T-helper 2 cell treated with Interferon-gamma antibody and Interleukin-4, amounts not matched to agents 5 μg/mL and 100 μg/mL, for 36 hours (primary cell): ENCODE measurements around the gene WNT5A.
"Not testable (repeated sequence)": the region's sequence is repeated elsewhere in the genome, so short reads cannot be mapped to it uniquely, and the experiment has no call there.

Experiments used
- DNase-seq: peaks from one replicate; pipeline ENCODE4 v3.0.0; 2021; ENCODE audit warnings: low spot score
- H3K27ac Mint-ChIP-seq: one replicate; pipeline ENCODE4 v1.8.0; 2021; ENCODE audit warnings: mild to moderate bottlenecking, mixed read lengths
- H3K27me3 Mint-ChIP-seq: one replicate; pipeline ENCODE4 v1.8.0; 2021; ENCODE audit warnings: low read depth, mixed read lengths
- H3K36me3 Mint-ChIP-seq: one replicate; pipeline ENCODE4 v1.8.0; 2021; ENCODE audit warnings: low read depth, mixed read lengths
- H3K4me1 Mint-ChIP-seq: one replicate; pipeline ENCODE4 v1.8.0; 2021; ENCODE audit warnings: low read depth, mixed read lengths
- H3K4me3 Mint-ChIP-seq: one replicate; pipeline ENCODE4 v1.8.0; 2022; ENCODE audit warnings: mild to moderate bottlenecking, moderate library complexity, mixed read lengths
- H3K9me3 Mint-ChIP-seq: one replicate; pipeline ENCODE4 v1.8.0; 2021; ENCODE audit warnings: mixed read lengths

WNT5A gene

GRCh38 chr3:55516392-55517030 is 29.4 kb upstream of the WNT5A start:
- H3K4me1 Mint-ChIP-seq, result no peaks in the 10 kb centered on the region
- H3K27ac Mint-ChIP-seq, result no peak overlapping the region
- H3K27me3 Mint-ChIP-seq, result no peaks in the 10 kb centered on the region
- DNase-seq, result no peak
- H3K9me3 Mint-ChIP-seq, result no peaks in the 10 kb centered on the region
- no peak overlapping the region for H3K4me3 Mint-ChIP-seq
- no peaks in the 10 kb centered on the region for H3K36me3 Mint-ChIP-seq

- Mint-ChIP-seq H3K27me3 (no peaks in the 10 kb centered on the region), H3K4me3 (no peak overlapping the region), H3K27ac (no peak overlapping the region)
Observed at GRCh38 chr3:55515550-55516246, 28.6 kb upstream of the WNT5A start.

GRCh38 chr3:55514962-55515361 is 27.9 kb upstream of the WNT5A start:
- no peak overlapping the region for H3K4me3 Mint-ChIP-seq
- H3K27ac Mint-ChIP-seq, result no peak overlapping the region
- H3K9me3 Mint-ChIP-seq, result no peaks in the 10 kb centered on the region
- no peaks in the 10 kb centered on the region for H3K27me3 Mint-ChIP-seq
- no peaks in the 10 kb centered on the region for H3K4me1 Mint-ChIP-seq
- DNase-seq, result no peak
- H3K36me3 Mint-ChIP-seq, result no peaks in the 10 kb centered on the region

More at GRCh38 chr3:55515550-55516246, 28.6 kb upstream of the WNT5A start:
- no peak for DNase-seq
- Mint-ChIP-seq H3K9me3 (no peaks in the 10 kb centered on the region), H3K4me1 (no peaks in the 10 kb centered on the region), H3K36me3 (no peaks in the 10 kb centered on the region)

GRCh38 chr3:55512571-55513343 is 25.7 kb upstream of the WNT5A start:
- no peaks in the 10 kb centered on the region for H3K9me3 Mint-ChIP-seq
- H3K4me1 Mint-ChIP-seq, result no peaks in the 10 kb centered on the region
- DNase-seq, result no peak
- no peaks in the 10 kb centered on the region for H3K36me3 Mint-ChIP-seq
- H3K27ac Mint-ChIP-seq, result no peak overlapping the region
- no peaks in the 10 kb centered on the region for H3K27me3 Mint-ChIP-seq
- H3K4me3 Mint-ChIP-seq, result no peak overlapping the region

- Mint-ChIP-seq H3K4me3 (no peak overlapping the region), H3K27ac (no peak overlapping the region)
Observed at GRCh38 chr3:55511895-55512570, 24.9 kb upstream of the WNT5A start.

GRCh38 chr3:55508335-55508734 is 21.2 kb upstream of the WNT5A start:
- Mint-ChIP-seq H3K4me3 (no peak overlapping the region), H3K4me1 (no peaks in the 10 kb centered on the region), H3K27ac (no peak overlapping the region), H3K9me3 (no peaks in the 10 kb centered on the region), H3K36me3 (no peaks in the 10 kb centered on the region), H3K27me3 (peaks cover 3% of the 10 kb centered on the region)
- no peak for DNase-seq

More at GRCh38 chr3:55511895-55512570, 24.9 kb upstream of the WNT5A start:
- Mint-ChIP-seq H3K36me3 (no peaks in the 10 kb centered on the region), H3K4me1 (no peaks in the 10 kb centered on the region), H3K9me3 (no peaks in the 10 kb centered on the region), H3K27me3 (peaks cover 3% of the 10 kb centered on the region)
- no peak for DNase-seq

GRCh38 chr3:55507808-55508207 is 20.7 kb upstream of the WNT5A start:
- Mint-ChIP-seq H3K27ac (no peak overlapping the region), H3K27me3 (peaks cover 3% of the 10 kb centered on the region), H3K4me1 (no peaks in the 10 kb centered on the region), H3K36me3 (no peaks in the 10 kb centered on the region), H3K9me3 (no peaks in the 10 kb centered on the region), H3K4me3 (no peak overlapping the region)
- DNase-seq, result no peak

- Mint-ChIP-seq H3K36me3 (no peaks in the 10 kb centered on the region), H3K9me3 (no peaks in the 10 kb centered on the region), H3K27ac (no peak overlapping the region), H3K27me3 (peaks cover 3% of the 10 kb centered on the region), H3K4me3 (no peak overlapping the region), H3K4me1 (no peaks in the 10 kb centered on the region)
- no peak for DNase-seq
Observed at GRCh38 chr3:55505776-55506175, 18.7 kb upstream of the WNT5A start.

GRCh38 chr3:55505102-55505501 is 18.0 kb upstream of the WNT5A start:
- not testable (repeated sequence) for H3K4me3 Mint-ChIP-seq, H3K27ac Mint-ChIP-seq, H3K27me3 Mint-ChIP-seq, H3K4me1 Mint-ChIP-seq, H3K9me3 Mint-ChIP-seq, DNase-seq, H3K36me3 Mint-ChIP-seq

GRCh38 chr3:55501905-55502304 is 14.8 kb upstream of the WNT5A start:
- DNase-seq, result no peak
- Mint-ChIP-seq H3K27ac (no peak overlapping the region), H3K36me3 (no peaks in the 10 kb centered on the region), H3K4me1 (no peaks in the 10 kb centered on the region), H3K27me3 (peaks cover 3% of the 10 kb centered on the region), H3K9me3 (no peaks in the 10 kb centered on the region), H3K4me3 (no peak overlapping the region)

GRCh38 chr3:55500555-55501330 is 13.6 kb upstream of the WNT5A start:
- Mint-ChIP-seq H3K4me1 (no peaks in the 10 kb centered on the region), H3K27me3 (peaks cover 5% of the 10 kb centered on the region)
- no peak for DNase-seq

GRCh38 chr3:55498520-55498919 is 11.4 kb upstream of the WNT5A start:
- DNase-seq, result no peak
- Mint-ChIP-seq H3K4me1 (no peaks in the 10 kb centered on the region), H3K4me3 (no peak overlapping the region), H3K27ac (no peak overlapping the region), H3K27me3 (peaks cover 5% of the 10 kb centered on the region), H3K36me3 (no peaks in the 10 kb centered on the region), H3K9me3 (no peaks in the 10 kb centered on the region)

More at GRCh38 chr3:55500555-55501330, 13.6 kb upstream of the WNT5A start:
- Mint-ChIP-seq H3K36me3 (no peaks in the 10 kb centered on the region), H3K4me3 (no peak overlapping the region), H3K27ac (no peak overlapping the region), H3K9me3 (no peaks in the 10 kb centered on the region)

GRCh38 chr3:55497250-55497649 is 10.1 kb upstream of the WNT5A start:
- Mint-ChIP-seq H3K4me1 (no peaks in the 10 kb centered on the region), H3K27ac (no peak overlapping the region), H3K4me3 (no peak overlapping the region), H3K27me3 (peaks cover 5% of the 10 kb centered on the region), H3K9me3 (no peaks in the 10 kb centered on the region), H3K36me3 (no peaks in the 10 kb centered on the region)
- no peak for DNase-seq
